SK-N-SH treated with all-trans-retinoic acid at 6 μM for 48 hours (cell line): ENCODE data around the gene RNF144A.

Experiments
- ATAC-seq: fragments of 200-7000 bp; cut with Tn5 transposase; 3 replicates; pipeline ENCODE4 v1.9.1; 2020; ENCODE audit warnings: mild to moderate bottlenecking, moderate library complexity
- ARNTL ChIP-seq: fragments of 450-650 bp; formaldehyde crosslinking; IDR thresholded peaks from 2 replicates; pipeline ENCODE4 v1.5.0; 2020; ENCODE audit warnings: low read depth, mild to moderate bottlenecking, moderate library complexity, borderline replicate concordance
- BACH2 ChIP-seq: fragments of 250-450 bp; sonication (Bioruptor Pico); IDR thresholded peaks from 2 replicates; pipeline ENCODE4 v1.9.0; 2021; ENCODE audit warnings: mild to moderate bottlenecking, borderline replicate concordance
- CREB5 ChIP-seq: fragments of 250-450 bp; sonication (Bioruptor Pico); IDR thresholded peaks from 2 replicates; pipeline ENCODE4 v1.5.1; 2020; ENCODE audit warnings: low read depth, mild to moderate bottlenecking, moderate library complexity
- CSDC2 ChIP-seq: fragments of 250-450 bp; sonication (Bioruptor Pico); IDR thresholded peaks from 2 replicates; pipeline ENCODE4 v1.5.0; 2020; ENCODE audit warnings: mild to moderate bottlenecking, moderate library complexity
- CSRNP3 ChIP-seq: fragments of 250-450 bp; sonication (Bioruptor Pico); IDR thresholded peaks from 2 replicates; pipeline ENCODE4 v1.5.1; 2021; ENCODE audit warnings: mild to moderate bottlenecking, moderate library complexity
- ESRRG ChIP-seq: fragments of 250-450 bp; sonication (Bioruptor Pico); IDR thresholded peaks from 2 replicates; pipeline ENCODE4 v1.6.1; 2021; ENCODE audit warnings: mild to moderate bottlenecking
- GLIS3 ChIP-seq: fragments of 250-450 bp; sonication (Bioruptor Pico); IDR thresholded peaks from 2 replicates; pipeline ENCODE4 v1.5.0; 2020; ENCODE audit warnings: mild to moderate bottlenecking, moderate library complexity
- ISL1 ChIP-seq: fragments of 250-450 bp; sonication (Bioruptor Pico); IDR thresholded peaks from 2 replicates; pipeline ENCODE4 v2.1.2; 2022; ENCODE audit warnings: mild to moderate bottlenecking, moderate library complexity
- OSR1 ChIP-seq: fragments of 250-450 bp; sonication (Bioruptor Pico); IDR thresholded peaks from 2 replicates; pipeline ENCODE4 v1.8.0; 2022; ENCODE audit warnings: moderate library complexity, mild to moderate bottlenecking, inconsistent platforms
- PATZ1 ChIP-seq: fragments of 250-450 bp; sonication (Bioruptor Pico); IDR thresholded peaks from 2 replicates; pipeline ENCODE4 v1.8.0; 2020; ENCODE audit warnings: mild to moderate bottlenecking, moderate library complexity, borderline replicate concordance
- POU6F1 ChIP-seq: fragments of 250-450 bp; sonication (Bioruptor Pico); IDR thresholded peaks from 2 replicates; pipeline ENCODE4 v1.8.0; 2021; ENCODE audit warnings: low read depth, mild to moderate bottlenecking, moderate library complexity, borderline replicate concordance
- PPARA ChIP-seq: fragments of 250-450 bp; sonication (Bioruptor Pico); IDR thresholded peaks from 2 replicates; pipeline ENCODE4 v1.5.0; 2020; ENCODE audit warnings: mild to moderate bottlenecking, borderline replicate concordance
- RARB ChIP-seq: fragments of 250-450 bp; sonication (Bioruptor Pico); IDR thresholded peaks from 2 replicates; pipeline ENCODE4 v1.8.0; 2021; ENCODE audit warnings: mild to moderate bottlenecking, moderate library complexity
- SNAI2 ChIP-seq: fragments of 250-450 bp; sonication (Bioruptor Pico); IDR thresholded peaks from 2 replicates; pipeline ENCODE4 v1.5.0; 2020; ENCODE audit warnings: mild to moderate bottlenecking, moderate library complexity
- TCF4 ChIP-seq: fragments of 250-450 bp; sonication (Bioruptor Pico); IDR thresholded peaks from 2 replicates; pipeline ENCODE4 v1.8.0; 2021; ENCODE audit warnings: mild to moderate bottlenecking, moderate library complexity, borderline replicate concordance
- TOX ChIP-seq: fragments of 250-450 bp; sonication (Bioruptor Pico); IDR thresholded peaks from 2 replicates; pipeline ENCODE4 v1.8.0; 2021; ENCODE audit warnings: mild to moderate bottlenecking, moderate library complexity, borderline replicate concordance
- TSHZ2 ChIP-seq: fragments of 250-450 bp; sonication (Bioruptor Pico); IDR thresholded peaks from 2 replicates; pipeline ENCODE4 v1.5.0; 2020; ENCODE audit warnings: mild to moderate bottlenecking, moderate library complexity
- ZC3H10 ChIP-seq: fragments of 250-450 bp; sonication (Bioruptor Pico); IDR thresholded peaks from 2 replicates; pipeline ENCODE4 v1.5.1; 2021; ENCODE audit warnings: mild to moderate bottlenecking, moderate library complexity
- ZFP3 ChIP-seq: fragments of 250-450 bp; sonication (Bioruptor Pico); IDR thresholded peaks from 2 replicates; pipeline ENCODE4 v1.5.0; 2020; ENCODE audit warnings: mild to moderate bottlenecking, moderate library complexity
- ZFP30 ChIP-seq: fragments of 450-650 bp; formaldehyde crosslinking; IDR thresholded peaks from 2 replicates; pipeline ENCODE4 v1.5.0; 2022; ENCODE audit warnings: mild to moderate bottlenecking, moderate library complexity
- ZNF70 ChIP-seq: fragments of 450-650 bp; formaldehyde crosslinking; IDR thresholded peaks from 2 replicates; pipeline ENCODE4 v1.5.0; 2020; ENCODE audit warnings: mild to moderate bottlenecking, moderate library complexity
- ZNF8 ChIP-seq: fragments of 450-650 bp; formaldehyde crosslinking; IDR thresholded peaks from 2 replicates; pipeline ENCODE4 v1.5.0; 2020; ENCODE audit warnings: mild to moderate bottlenecking, moderate library complexity

The RNF144A gene

GRCh38 chr2:6885968-6886367, 31.2 kb upstream of the RNF144A start:
- TF ChIP-seq ISL1 (CRISPR knock-in tag): no peak
- TF ChIP-seq, all 23 proteins: peak for 0
- no peak for ATAC-seq

- ATAC-seq: no peak
- TF ChIP-seq OSR1 (CRISPR knock-in tag): no peak
- no peak for TF ChIP-seq ZFP3 (CRISPR knock-in tag)
- no peak for TF ChIP-seq ZNF8 (CRISPR knock-in tag)
- no peak for TF ChIP-seq CSDC2 (CRISPR knock-in tag)
- TF ChIP-seq, all 23 proteins: peak for 0
Measured at GRCh38 chr2:6887751-6888192, 29.4 kb upstream of the RNF144A start.

- ATAC-seq: no peak
- TF ChIP-seq OSR1 (CRISPR knock-in tag) (no peak), ESRRG (CRISPR knock-in tag) (no peak), CREB5 (CRISPR knock-in tag) (no peak), ZNF8 (CRISPR knock-in tag) (no peak), CSRNP3 (no peak), ZFP30 (CRISPR knock-in tag) (no peak), PPARA (CRISPR knock-in tag) (no peak), ZC3H10 (CRISPR knock-in tag) (no peak), RARB (CRISPR knock-in tag) (no peak), BACH2 (CRISPR knock-in tag) (no peak), ZNF70 (CRISPR knock-in tag) (no peak), CSDC2 (CRISPR knock-in tag) (no peak), TSHZ2 (CRISPR knock-in tag) (no peak)
Measured at GRCh38 chr2:6888724-6889123, 28.5 kb upstream of the RNF144A start.

- ATAC-seq: no peak
- TF ChIP-seq ZNF70 (CRISPR knock-in tag): no peak
- TF ChIP-seq ZC3H10 (CRISPR knock-in tag): no peak
- TF ChIP-seq CSRNP3: no peak
- no peak for TF ChIP-seq GLIS3 (CRISPR knock-in tag)
- TF ChIP-seq SNAI2: no peak
- no peak for TF ChIP-seq PATZ1
- no peak for TF ChIP-seq TOX (CRISPR knock-in tag)
- no peak for TF ChIP-seq ZNF8 (CRISPR knock-in tag)
- no peak for TF ChIP-seq ESRRG (CRISPR knock-in tag)
- TF ChIP-seq POU6F1 (CRISPR knock-in tag): no peak
- no peak for TF ChIP-seq ZFP30 (CRISPR knock-in tag)
- TF ChIP-seq OSR1 (CRISPR knock-in tag): no peak
- no peak for TF ChIP-seq ZFP3 (CRISPR knock-in tag)
- no peak for TF ChIP-seq ARNTL
- TF ChIP-seq CSDC2 (CRISPR knock-in tag): no peak
- TF ChIP-seq PPARA (CRISPR knock-in tag): no peak
- TF ChIP-seq BACH2 (CRISPR knock-in tag): no peak
- no peak for TF ChIP-seq TCF4 (CRISPR knock-in tag)
- no peak for TF ChIP-seq CREB5 (CRISPR knock-in tag)
- TF ChIP-seq, all 23 proteins: peak for 0
Measured at GRCh38 chr2:6893876-6894482, 23.2 kb upstream of the RNF144A start.
